ENCODE measurements around the gene ERLIN1. TPM values are rescaled to one million over a fixed set of nuclear protein-coding genes. Genes with fewer than 3 reads are reported as not detected.

ERLIN1 gene
- total and polyA plus RNA-seq, 2 experiments from 2014 or later: 32.2 to 63.3 TPM

- H3F3A ChIP-seq (ENCODE audit: insufficient read depth): peaks cover 33% of the 10 kb centered on the region
- DNase-seq: peak; percentile 54
- WGBS, 2 experiments (ENCODE audit: low coverage in 1 of 2, low lambda C conversion rate in 2 of 2, missing lambda C conversion rate in 2 of 2): 0 to 2% methylated on average over 4 of the region's 4 CpGs
- H3K36me3 ChIP-seq (ENCODE audit: low read depth): peaks cover 10% of the 10 kb centered on the region; the same call in 1 of the 2 replicates
- H3K4me2 ChIP-seq (ENCODE audit: unreplicated experiment): peak overlapping the region; percentile 93
- H4K20me1 ChIP-seq (ENCODE audit: insufficient read depth): no peaks in the 10 kb centered on the region
- H3K27me3 ChIP-seq (replicated peaks; ENCODE audit: insufficient read depth): no peaks in the 10 kb centered on the region
- peak overlapping the region; percentile 88 for H3K9ac ChIP-seq
- no peak for TF ChIP-seq EZH2phosphoT487 (IDR thresholded peaks at IDR 0.05; ENCODE audit: insufficient read depth, low read depth)
- TF ChIP-seq EZH2 (IDR thresholded peaks at IDR 0.05; ENCODE audit: insufficient read depth, poor library complexity, severe bottlenecking): no peak
- in situ Hi-C loops (cut with MboI): no loop called here
- H3K4me3 ChIP-seq: peak overlapping the region; percentile 89
- H3K9me3 ChIP-seq (ENCODE audit: low read depth): no peaks in the 10 kb centered on the region
- H3K4me1 ChIP-seq (ENCODE audit: insufficient read depth): peaks cover 27% of the 10 kb centered on the region
- H3K27ac ChIP-seq: peak overlapping the region; percentile 68
- H3K79me2 ChIP-seq (ENCODE audit: insufficient read depth): peaks cover 75% of the 10 kb centered on the region
- H3K9me2 ChIP-seq (ENCODE audit: insufficient read depth): no peaks in the 10 kb centered on the region
- peak overlapping the region; percentile 95 for H2AFZ ChIP-seq
Measured at GRCh38 chr10:100184840-100185239, 989 bp downstream of the ERLIN1 start.

- Histone ChIP-seq H3F3A (ENCODE audit: insufficient read depth) (peaks cover 34% of the 10 kb centered on the region), H3K27me3 (replicated peaks; ENCODE audit: insufficient read depth) (no peaks in the 10 kb centered on the region), H3K4me3 (peak overlapping the region; percentile 89), H2AFZ (peak overlapping the region; percentile 95), H3K36me3 (ENCODE audit: low read depth) (peaks cover 9% of the 10 kb centered on the region; the same call in 1 of the 2 replicates), H3K9me2 (ENCODE audit: insufficient read depth) (no peaks in the 10 kb centered on the region), H3K4me2 (ENCODE audit: unreplicated experiment) (peak overlapping the region; percentile 93), H3K4me1 (ENCODE audit: insufficient read depth) (peaks cover 30% of the 10 kb centered on the region), H3K79me2 (ENCODE audit: insufficient read depth) (peaks cover 75% of the 10 kb centered on the region), H3K9ac (peak overlapping the region; percentile 88), H3K27ac (peak overlapping the region; percentile 68), H3K9me3 (ENCODE audit: low read depth) (no peaks in the 10 kb centered on the region), H4K20me1 (ENCODE audit: insufficient read depth) (no peaks in the 10 kb centered on the region)
- DNase-seq: peak; percentile 51
- WGBS, 2 experiments (ENCODE audit: low coverage in 1 of 2, low lambda C conversion rate in 2 of 2, missing lambda C conversion rate in 2 of 2): 9 to 19% methylated on average over 1 of the region's 1 CpG
- in situ Hi-C loops (cut with MboI): no loop called here
- TF ChIP-seq EZH2phosphoT487 (IDR thresholded peaks at IDR 0.05; ENCODE audit: insufficient read depth, low read depth) (peak; percentile 77; the same call in 1 of the 2 replicates), EZH2 (IDR thresholded peaks at IDR 0.05; ENCODE audit: insufficient read depth, poor library complexity, severe bottlenecking) (no peak)
Measured at GRCh38 chr10:100184426-100184825, 1.4 kb downstream of the ERLIN1 start.

GRCh38 chr10:100183481-100183880, 2.3 kb downstream of the ERLIN1 start:
- H4K20me1 ChIP-seq (ENCODE audit: insufficient read depth): no peaks in the 10 kb centered on the region
- H3K9ac ChIP-seq: no peak overlapping the region
- H3K4me3 ChIP-seq: no peak overlapping the region
- H3K4me2 ChIP-seq (ENCODE audit: unreplicated experiment): peak overlapping the region; percentile 93
- peaks cover 34% of the 10 kb centered on the region for H3F3A ChIP-seq (ENCODE audit: insufficient read depth)
- peaks cover 10% of the 10 kb centered on the region; the same call in 1 of the 2 replicates for H3K36me3 ChIP-seq (ENCODE audit: low read depth)
- TF ChIP-seq EZH2phosphoT487 (IDR thresholded peaks at IDR 0.05; ENCODE audit: insufficient read depth, low read depth) (no peak), EZH2 (IDR thresholded peaks at IDR 0.05; ENCODE audit: insufficient read depth, poor library complexity, severe bottlenecking) (no peak)
- no peak overlapping the region for H2AFZ ChIP-seq
- WGBS, 2 experiments (ENCODE audit: low coverage in 1 of 2, low lambda C conversion rate in 2 of 2, missing lambda C conversion rate in 2 of 2): 65 to 69% methylated on average over 3 of the region's 3 CpGs
- peak; percentile 21 for DNase-seq
- H3K9me3 ChIP-seq (ENCODE audit: low read depth): no peaks in the 10 kb centered on the region
- in situ Hi-C loops (cut with MboI): no loop called here
- no peaks in the 10 kb centered on the region for H3K9me2 ChIP-seq (ENCODE audit: insufficient read depth)
- H3K27me3 ChIP-seq (replicated peaks; ENCODE audit: insufficient read depth): no peaks in the 10 kb centered on the region
- H3K27ac ChIP-seq: no peak overlapping the region
- peaks cover 72% of the 10 kb centered on the region for H3K79me2 ChIP-seq (ENCODE audit: insufficient read depth)
- peaks cover 36% of the 10 kb centered on the region for H3K4me1 ChIP-seq (ENCODE audit: insufficient read depth)

GRCh38 chr10:100182908-100183307, 2.9 kb downstream of the ERLIN1 start:
- Histone ChIP-seq H3K9ac (no peak overlapping the region), H2AFZ (no peak overlapping the region), H3K4me1 (ENCODE audit: insufficient read depth) (peaks cover 36% of the 10 kb centered on the region), H3K36me3 (ENCODE audit: low read depth) (peaks cover 16% of the 10 kb centered on the region; the same call in 1 of the 2 replicates), H3K9me3 (ENCODE audit: low read depth) (no peaks in the 10 kb centered on the region), H3K4me3 (no peak overlapping the region), H3K79me2 (ENCODE audit: insufficient read depth) (peaks cover 69% of the 10 kb centered on the region), H3K9me2 (ENCODE audit: insufficient read depth) (no peaks in the 10 kb centered on the region), H3K27me3 (replicated peaks; ENCODE audit: insufficient read depth) (no peaks in the 10 kb centered on the region), H3K4me2 (ENCODE audit: unreplicated experiment) (no peak overlapping the region), H3K27ac (no peak overlapping the region), H4K20me1 (ENCODE audit: insufficient read depth) (no peaks in the 10 kb centered on the region), H3F3A (ENCODE audit: insufficient read depth) (peaks cover 34% of the 10 kb centered on the region)
- WGBS, 2 experiments (ENCODE audit: low coverage in 1 of 2, low lambda C conversion rate in 2 of 2, missing lambda C conversion rate in 2 of 2): 92 to 96% methylated on average over 3 of the region's 3 CpGs
- in situ Hi-C loops (cut with MboI): no loop called here
- no peak for DNase-seq
- TF ChIP-seq EZH2phosphoT487 (IDR thresholded peaks at IDR 0.05; ENCODE audit: insufficient read depth, low read depth) (no peak), EZH2 (IDR thresholded peaks at IDR 0.05; ENCODE audit: insufficient read depth, poor library complexity, severe bottlenecking) (no peak)
